HepG2 (cell line): Measurements from ENCODE around the gene KRTAP10-5. TPM values are rescaled to one million over a fixed set of nuclear protein-coding genes. Genes with fewer than 3 reads are reported as not detected.

Experiments
- ARID3A ChIP-seq: IDR thresholded peaks from 2 replicates; pipeline ENCODE4 v1.6.1; 2012; ENCODE audit warnings: low read depth, low read length, improper control_type of control experiment
- CBX1 ChIP-seq: IDR thresholded peaks from one replicate; pipeline ENCODE4 v1.6.1; 2016; ENCODE audit warnings: antibody characterized with exemption, low read depth
- EEA1 ChIP-seq: sonication (generic); formaldehyde crosslinking; IDR thresholded peaks from 2 replicates; pipeline ENCODE4 v1.5.1; 2020; ENCODE audit warnings: mild to moderate bottlenecking, missing genetic modification reagents, borderline replicate concordance
- HMGXB4 ChIP-seq, 2 experiments: sonication (generic) in 1 of 2; formaldehyde crosslinking in 1 of 2; IDR thresholded peaks; 2 replicates each; pipeline versions ENCODE4 v1.4.0 to v1.6.1; 2018 to 2020; ENCODE audit warnings: missing genetic modification reagents in 2 of 2, borderline replicate concordance in 1 of 2, low read depth in 1 of 2, mild to moderate bottlenecking in 1 of 2, missing biosample characterization in 1 of 2
- KLF6 ChIP-seq: IDR thresholded peaks from 2 replicates; pipeline ENCODE4 v1.8.0; 2016; ENCODE audit warnings: missing biosample characterization, missing genetic modification reagents
- LCORL ChIP-seq, 2 experiments: fragments of 450-650 bp in 1 of 2; sonication (generic) in 1 of 2; formaldehyde crosslinking in 1 of 2; IDR thresholded peaks; 2 replicates each; pipeline versions ENCODE4 v1.5.0 to v1.6.1; 2017 to 2020; ENCODE audit warnings: antibody characterized with exemption in 1 of 2, missing genetic modification reagents in 1 of 2
- LRRFIP1 ChIP-seq: sonication (generic); formaldehyde crosslinking; conservative IDR thresholded peaks from 2 replicates; pipeline ENCODE4 v1.4.0; 2020; ENCODE audit warnings: missing genetic modification reagents
- MIER3 ChIP-seq: IDR thresholded peaks from 2 replicates; pipeline ENCODE4 v1.6.1; 2016; ENCODE audit warnings: missing compliant biosample characterization, borderline replicate concordance
- NFYC ChIP-seq: IDR thresholded peaks from 2 replicates; pipeline ENCODE4 v1.6.1; 2016; ENCODE audit warnings: missing genetic modification reagents, missing compliant biosample characterization
- PRPF4 ChIP-seq: fragments of 200-400 bp; formaldehyde crosslinking; IDR thresholded peaks from 2 replicates; pipeline ENCODE4 v1.6.1; 2016; ENCODE audit warnings: low read length, low read depth; ENCODE audit not compliant: poor library complexity, severe bottlenecking
- SCMH1 ChIP-seq: sonication (generic); formaldehyde crosslinking; IDR thresholded peaks from 2 replicates; pipeline ENCODE4 v1.9.0; 2021; ENCODE audit warnings: missing genetic modification reagents, mild to moderate bottlenecking, borderline replicate concordance
- SUZ12 ChIP-seq: fragments of 150-350 bp; IDR thresholded peaks from 2 replicates; pipeline ENCODE4 v1.6.1; 2014; ENCODE audit warnings: low read depth, low read length
- THYN1 ChIP-seq: sonication (generic); formaldehyde crosslinking; IDR thresholded peaks from 2 replicates; pipeline ENCODE4 v1.8.1; 2023; ENCODE audit warnings: low read depth, mild to moderate bottlenecking, moderate library complexity, missing genetic modification reagents, borderline replicate concordance
- TSC22D2 ChIP-seq: sonication (generic); formaldehyde crosslinking; IDR thresholded peaks from 2 replicates; pipeline ENCODE4 v1.5.1; 2020; ENCODE audit warnings: missing genetic modification reagents, mild to moderate bottlenecking, borderline replicate concordance
- ZBTB14 ChIP-seq: sonication (generic); formaldehyde crosslinking; IDR thresholded peaks from 2 replicates; pipeline ENCODE4 v1.4.0; 2020; ENCODE audit warnings: missing genetic modification reagents
- ZIK1 ChIP-seq: sonication (generic); formaldehyde crosslinking; IDR thresholded peaks from 2 replicates; pipeline ENCODE4 v1.5.0; 2020; ENCODE audit warnings: mild to moderate bottlenecking, low read depth, missing genetic modification reagents, borderline replicate concordance
- ZNF644 ChIP-seq: IDR thresholded peaks from 2 replicates; pipeline ENCODE4 v1.6.1; 2016; ENCODE audit warnings: low read depth
- ZNF770 ChIP-seq: sonication (generic); formaldehyde crosslinking; IDR thresholded peaks from 2 replicates; pipeline ENCODE4 v1.5.0; 2020; ENCODE audit warnings: mild to moderate bottlenecking, missing genetic modification reagents
- ZNF879 ChIP-seq: sonication (generic); formaldehyde crosslinking; IDR thresholded peaks from 2 replicates; pipeline ENCODE4 v1.8.1; 2023; ENCODE audit warnings: missing genetic modification reagents
- polyA plus RNA-seq, 8 experiments: library from polyadenylated mRNA; depleted of rRNA in 3 of 8; stranded (reverse) in 7 of 8; unstranded in 1 of 8; fragments of >200 nt; fragmentation: Illumina TruSeq in 4 of 8; extraction: Trizol in 4 of 8; gene quantifications; 2 replicates each; pipeline versions ENCODE4 v1.2.1 to v1.2.3, GENCODE V29; 2011 to 2016; ENCODE audit warnings: low read depth in 4 of 8, missing spikeins in 1 of 8, mixed read lengths in 1 of 8; ENCODE audit not compliant: insufficient read depth in 1 of 8
- total RNA-seq, 5 experiments: library from RNA; depleted of rRNA; stranded (reverse); fragments of >200 nt; fragmentation: Illumina TruSeq; extraction: Trizol; gene quantifications; 2 replicates each; pipeline ENCODE4 v1.2.3, GENCODE V29; 2016; ENCODE audit warnings: low read depth in 1 of 5

Gene KRTAP10-5
- total and polyA plus RNA-seq, 2 of the 13 experiments (the other 11 are each of a cell fraction or from before 2014, with no cell fraction given): not detected

GRCh38 chr21:44593598-44594405 is 13.4 kb upstream of the KRTAP10-5 start (continued):
- TF ChIP-seq LRRFIP1 (no peak), ZIK1 (CRISPR knock-in tag) (no peak; the same call in 1 of the 2 replicates), SUZ12 (no peak), SCMH1 (CRISPR knock-in tag) (no peak), LCORL (IDR thresholded peaks at IDR 0.05) (no peak), LCORL (CRISPR knock-in tag; IDR thresholded peaks at IDR 0.05) (peak; percentile 89), THYN1 (CRISPR knock-in tag) (no peak), MIER3 (peak; percentile 54; the same call in 1 of the 2 replicates), ZNF879 (CRISPR knock-in tag) (no peak), CBX1 (no peak), ZNF770 (no peak), EEA1 (CRISPR knock-in tag) (no peak), ARID3A (no peak), KLF6 (peak; percentile 52; the same call in 1 of the 2 replicates), HMGXB4 (CRISPR knock-in tag; IDR thresholded peaks at IDR 0.05; ENCODE audit: borderline replicate concordance in 1 of 2, low read depth in 1 of 2) (peak in 1 of 2 experiments; percentile 47; a peak in 2 of 4 replicates), NFYC (CRISPR knock-in tag) (peak; percentile 30; the same call in 1 of the 2 replicates), TSC22D2 (CRISPR knock-in tag) (no peak), ZBTB14 (CRISPR knock-in tag) (no peak), ZNF644 (peak; percentile 59; the same call in 1 of the 2 replicates), PRPF4 (no peak)
